Right atrium auricular region (tissue), 2 donors: ENCODE data around the gene BABAM2. TPM values are rescaled to one million over a fixed set of nuclear protein-coding genes. Genes with fewer than 3 reads are reported as not detected.

Experiments used
- DNase-seq: peaks from one replicate; pipeline ENCODE4 v3.0.0-alpha.2; 2019; ENCODE audit warnings: low spot score
- H3K27ac ChIP-seq, 2 donors: fragments of 200-600 bp; sonication (generic); 1 replicate in 1 of 2; 2 replicates in 1 of 2; pipeline ENCODE4 v1.5.1; 2016 to 2019
- H3K27me3 ChIP-seq, 2 donors: fragments of 200-600 bp; sonication (generic); one replicate each; pipeline versions ENCODE4 v1.5.1 to v1.6.0; 2017 to 2019
- H3K36me3 ChIP-seq: fragments of 200-600 bp; sonication (generic); one replicate; pipeline ENCODE4 v1.5.1; 2016
- H3K4me1 ChIP-seq, 2 donors: fragments of 200-600 bp; sonication (generic); one replicate each; pipeline versions ENCODE4 v1.5.1 to v1.6.0; 2017 to 2019
- H3K4me3 ChIP-seq, 2 donors: fragments of 200-600 bp; sonication (generic); 1 replicate in 1 of 2; 2 replicates in 1 of 2; pipeline ENCODE4 v1.5.1; 2017 to 2019; ENCODE audit warnings: mild to moderate bottlenecking in 1 of 2, moderate library complexity in 1 of 2
- H3K9me3 ChIP-seq, 2 donors: fragments of 200-600 bp; sonication (generic); one replicate each; pipeline ENCODE4 v1.5.1; 2019
- total RNA-seq, 2 donors: library from RNA; depleted of rRNA; stranded (reverse); fragments of >200 nt; gene quantifications; one replicate each; pipeline ENCODE4 v1.1.0, GENCODE V29; 2016
- TF ChIP-seq, protein P1 (sequence below), 2 donors: fragments of 200-600 bp; sonication (generic); IDR thresholded peaks; one replicate each; pipeline ENCODE4 v1.5.1; 2019; ENCODE audit warnings: antibody characterized with exemption in 2 of 2

Gene BABAM2
- total RNA-seq, 2 donors from 2014 or later, result 58.8 to 60.6 TPM

- H3K4me1 ChIP-seq, result peaks cover 0 to 22% of the 10 kb centered on the region in 2 donors
- no peak overlapping the region for H3K4me3 ChIP-seq
- no peaks in the 10 kb centered on the region for H3K27me3 ChIP-seq
- TF ChIP-seq, protein P1, sequence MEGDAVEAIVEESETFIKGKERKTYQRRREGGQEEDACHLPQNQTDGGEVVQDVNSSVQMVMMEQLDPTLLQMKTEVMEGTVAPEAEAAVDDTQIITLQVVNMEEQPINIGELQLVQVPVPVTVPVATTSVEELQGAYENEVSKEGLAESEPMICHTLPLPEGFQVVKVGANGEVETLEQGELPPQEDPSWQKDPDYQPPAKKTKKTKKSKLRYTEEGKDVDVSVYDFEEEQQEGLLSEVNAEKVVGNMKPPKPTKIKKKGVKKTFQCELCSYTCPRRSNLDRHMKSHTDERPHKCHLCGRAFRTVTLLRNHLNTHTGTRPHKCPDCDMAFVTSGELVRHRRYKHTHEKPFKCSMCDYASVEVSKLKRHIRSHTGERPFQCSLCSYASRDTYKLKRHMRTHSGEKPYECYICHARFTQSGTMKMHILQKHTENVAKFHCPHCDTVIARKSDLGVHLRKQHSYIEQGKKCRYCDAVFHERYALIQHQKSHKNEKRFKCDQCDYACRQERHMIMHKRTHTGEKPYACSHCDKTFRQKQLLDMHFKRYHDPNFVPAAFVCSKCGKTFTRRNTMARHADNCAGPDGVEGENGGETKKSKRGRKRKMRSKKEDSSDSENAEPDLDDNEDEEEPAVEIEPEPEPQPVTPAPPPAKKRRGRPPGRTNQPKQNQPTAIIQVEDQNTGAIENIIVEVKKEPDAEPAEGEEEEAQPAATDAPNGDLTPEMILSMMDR (IDR thresholded peaks at IDR 0.05), result no peak
- no peak for DNase-seq
- no peaks in the 10 kb centered on the region for H3K36me3 ChIP-seq
- no peak overlapping the region for H3K27ac ChIP-seq
- H3K9me3 ChIP-seq, result no peaks in the 10 kb centered on the region
These were observed 100.6 kb downstream of the BABAM2 start for GRCh38 chr2:27991146-27991545.

GRCh38 chr2:27992787-27993401 is 102.4 kb downstream of the BABAM2 start:
- no peak overlapping the region for H3K4me3 ChIP-seq
- peaks cover 0 to 22% of the 10 kb centered on the region in 2 donors for H3K4me1 ChIP-seq
- H3K9me3 ChIP-seq, result no peaks in the 10 kb centered on the region
- H3K27ac ChIP-seq, result no peak overlapping the region
- no peak for DNase-seq
- no peaks in the 10 kb centered on the region for H3K36me3 ChIP-seq
- TF ChIP-seq, protein P1 (IDR thresholded peaks at IDR 0.05), result no peak
- no peaks in the 10 kb centered on the region for H3K27me3 ChIP-seq

DNA sequence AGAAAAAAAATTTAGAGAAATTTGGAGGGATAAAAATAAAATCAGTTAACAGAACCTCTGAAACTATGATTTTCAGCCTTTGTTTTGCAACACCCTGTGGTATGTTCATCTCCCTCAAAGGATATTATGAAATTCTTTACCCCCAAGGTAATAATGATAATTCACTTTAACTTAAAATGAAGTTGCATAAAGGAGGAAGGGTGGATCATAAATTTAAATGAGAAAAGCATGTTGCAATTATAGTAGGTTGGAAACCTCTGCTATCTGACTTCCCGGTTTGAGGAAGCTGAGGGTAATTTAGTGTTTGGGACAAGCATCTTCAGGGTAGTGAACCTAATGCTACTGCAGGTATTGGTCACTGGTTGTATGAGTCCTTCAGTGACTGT is 102.9 kb downstream of the BABAM2 start:
- no peak for DNase-seq
- Histone ChIP-seq H3K27me3 (no peaks in the 10 kb centered on the region), H3K27ac (no peak overlapping the region), H3K4me1 (peaks cover 0 to 18% of the 10 kb centered on the region in 2 donors), H3K36me3 (no peaks in the 10 kb centered on the region), H3K4me3 (no peak overlapping the region), H3K9me3 (no peaks in the 10 kb centered on the region)
- TF ChIP-seq, protein P1 (IDR thresholded peaks at IDR 0.05), result no peak

DNA sequence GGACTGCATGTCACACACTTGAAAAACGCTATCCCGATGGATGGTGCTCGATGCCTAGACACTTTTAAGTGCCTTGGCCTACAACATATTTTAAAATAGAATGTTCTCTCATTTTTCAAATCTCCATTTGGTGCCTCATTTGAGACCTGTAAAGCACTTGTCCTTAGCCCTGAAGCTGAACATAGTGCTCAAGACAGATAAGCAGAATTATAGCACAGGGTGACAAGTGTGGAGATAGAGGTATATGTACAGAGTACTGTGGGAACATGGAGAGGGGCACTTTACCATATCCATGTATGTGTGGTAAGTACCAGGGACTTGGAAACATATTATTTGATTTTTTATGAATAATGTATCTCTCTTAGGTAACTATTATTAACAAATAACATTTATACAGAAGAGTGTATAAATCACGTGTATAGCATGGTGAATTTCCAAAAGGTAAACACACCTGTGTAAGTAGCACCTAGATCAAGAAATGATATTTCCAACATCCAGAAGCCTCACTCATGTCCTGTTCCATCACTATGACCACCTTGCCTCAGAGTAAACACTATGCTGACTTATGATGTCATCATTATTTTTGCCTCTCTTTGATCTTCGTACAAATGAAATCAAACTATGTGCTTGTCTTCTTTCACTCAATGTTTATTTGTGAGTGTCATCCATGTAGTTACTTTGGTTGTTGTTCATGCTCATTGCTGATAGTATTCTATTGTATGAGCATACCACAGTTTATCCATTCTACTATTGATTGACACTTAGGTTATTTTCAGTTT is 103.6 kb downstream of the BABAM2 start:
- H3K27ac ChIP-seq, result no peak overlapping the region
- TF ChIP-seq, protein P1 (IDR thresholded peaks at IDR 0.05), result no peak
- no peaks in the 10 kb centered on the region for H3K36me3 ChIP-seq
- no peaks in the 10 kb centered on the region for H3K27me3 ChIP-seq
- peaks cover 0 to 14% of the 10 kb centered on the region in 2 donors for H3K4me1 ChIP-seq
- no peaks in the 10 kb centered on the region for H3K9me3 ChIP-seq
- no peak overlapping the region for H3K4me3 ChIP-seq
- no peak for DNase-seq

GRCh38 chr2:27996156-27996922 is 105.8 kb downstream of the BABAM2 start:
- Histone ChIP-seq H3K27ac (no peak overlapping the region), H3K9me3 (no peaks in the 10 kb centered on the region), H3K27me3 (no peaks in the 10 kb centered on the region), H3K4me1 (peaks cover 0 to 14% of the 10 kb centered on the region in 2 donors), H3K4me3 (no peak overlapping the region), H3K36me3 (no peaks in the 10 kb centered on the region)
- no peak for DNase-seq
- TF ChIP-seq, protein P1 (IDR thresholded peaks at IDR 0.05), result no peak
